Transverse colon (tissue), 4 donors: ENCODE results near the gene WBP11. TPM values are rescaled to one million over a fixed set of nuclear protein-coding genes. Genes with fewer than 3 reads are reported as not detected.

Experiments used
- DNase-seq: peaks from one replicate; pipeline ENCODE4 v3.0.0-alpha.2; 2019
- H3K27ac ChIP-seq, 4 donors: fragments of 200-600 bp; sonication (generic); 2 replicates each; pipeline ENCODE4 v1.5.1; 2016 to 2018; ENCODE audit warnings: inconsistent platforms in 4 of 4
- H3K27me3 ChIP-seq: fragments of 200-600 bp; sonication (generic); 2 replicates; pipeline ENCODE4 v1.5.1; 2017; ENCODE audit warnings: inconsistent platforms
- H3K36me3 ChIP-seq, 4 donors: fragments of 200-600 bp; sonication (generic); 2 replicates each; pipeline ENCODE4 v1.5.1; 2017 to 2019; ENCODE audit warnings: inconsistent platforms in 4 of 4
- H3K4me1 ChIP-seq, 4 donors: fragments of 200-600 bp; sonication (generic); 2 replicates each; pipeline ENCODE4 v1.5.1; 2017 to 2020; ENCODE audit warnings: inconsistent platforms in 4 of 4
- H3K4me3 ChIP-seq, 4 donors: fragments of 200-600 bp; sonication (generic); 1 replicate in 1 of 4; 2 replicates in 3 of 4; pipeline versions ENCODE4 v1.5.1 to v1.6.1; 2017 to 2019; ENCODE audit warnings: inconsistent platforms in 4 of 4
- H3K9me3 ChIP-seq, 2 donors: fragments of 200-600 bp; sonication (generic); 2 replicates each; pipeline ENCODE4 v1.5.1; 2017 to 2019; ENCODE audit warnings: inconsistent platforms in 2 of 2
- CTCF ChIP-seq, 5 experiments: fragments of 200-600 bp in 3 of 5; fragments of 450-650 bp in 2 of 5; sonication (generic) in 3 of 5; IDR thresholded peaks; 1 replicate in 2 of 5; 2 replicates in 3 of 5; pipeline ENCODE4 v1.5.1; 2016 to 2017; ENCODE audit warnings: antibody characterized with exemption in 5 of 5, inconsistent platforms in 3 of 5, mild to moderate bottlenecking in 2 of 5, moderate library complexity in 1 of 5
- EP300 ChIP-seq: sonication (generic); formaldehyde crosslinking; IDR thresholded peaks from one replicate; pipeline ENCODE4 v1.6.1; 2017; ENCODE audit warnings: antibody characterized with exemption, low read depth
- POLR2A ChIP-seq: fragments of 450-650 bp; IDR thresholded peaks from one replicate; pipeline ENCODE4 v1.6.1; 2016; ENCODE audit warnings: antibody characterized with exemption, mild to moderate bottlenecking, moderate library complexity
- POLR2AphosphoS5 ChIP-seq, 3 donors: sonication (generic); formaldehyde crosslinking; IDR thresholded peaks; one replicate each; pipeline ENCODE4 v1.6.1; 2016; ENCODE audit warnings: antibody characterized with exemption in 3 of 3
- WGBS, 2 donors: methylation state at CpG; one replicate each; pipeline ENCODE4 v1.1.5; 2018; ENCODE audit warnings: low coverage in 1 of 2; 5-methylcytosine and 5-hydroxymethylcytosine counted together
- in situ Hi-C, 4 donors: fragments of 200-750 bp; cut with MboI; loops; one replicate each; pipeline versions ENCODE4 v1.15.0 to v1.15.1; 2017; ENCODE audit warnings: low sequenced_read_pairs in 3 of 4, low pct_ligation_motif_present in 1 of 4, low pct_unique_long_range_greater_than_20kb in 1 of 4
- intact Hi-C: fragments of 100-400 bp; cut with DNase I; formaldehyde crosslinking; loops from one replicate; pipeline ENCODE4 v1.15.1; 2023; ENCODE audit warnings: low total_unique reads
- total RNA-seq, 4 donors: library from RNA; depleted of rRNA; stranded (reverse); fragments of >200 nt; gene quantifications; one replicate each; pipeline ENCODE4 v1.1.0, GENCODE V29; 2016

Gene WBP11
- total RNA-seq, 4 donors from 2014 or later, result 7.4 to 19.4 (median 11.6) TPM

DNA sequence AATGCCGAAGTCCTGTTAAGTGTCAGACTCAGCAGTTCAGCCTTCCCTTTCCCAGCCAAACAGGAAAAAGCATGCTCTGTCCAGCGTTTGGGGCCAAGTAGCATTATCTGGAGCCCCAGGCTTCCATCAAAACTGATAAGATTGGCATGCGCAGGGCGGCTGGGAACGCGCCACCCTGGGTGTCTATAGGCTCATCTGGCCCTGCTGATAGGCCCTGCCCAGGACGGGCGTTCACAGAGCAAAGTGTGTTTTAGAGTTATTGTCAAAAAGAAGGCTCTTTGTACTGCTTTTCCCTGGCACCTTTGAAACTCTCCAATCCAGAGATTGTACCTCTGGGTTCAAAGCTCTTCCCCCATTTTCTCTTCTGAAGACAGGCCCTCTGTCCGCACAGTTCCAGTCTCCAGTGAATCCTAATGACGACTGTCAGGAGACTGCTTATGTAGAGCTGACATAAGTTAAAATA, 40.2 kb upstream of the WBP11 start, which contains the start of gene ART4:
Gene ART4, minus strand, starts transcription at position 102 of the 463 bp plus-strand sequence. CDS start 413 bp downstream, outside the sequence.
- in situ Hi-C loops, result loop anchor here in 3 of 4 donors (5.0 to 25.0 kb wide), 4 partner anchors 154 to 669 kb away; partner anchors contain the start of gene RERG (in 2 of the 3)
- intact Hi-C loops, result loop anchor here (5.0 to 10.0 kb wide), 2 partner anchors 301 to 379 kb away; partner anchors contain the start of gene RERG
- TF ChIP-seq CTCF (IDR thresholded peaks at IDR 0.05), result no peak
- TF ChIP-seq EP300, result no peak
- TF ChIP-seq POLR2AphosphoS5 (IDR thresholded peaks at IDR 0.05), result no peak
- TF ChIP-seq POLR2A, result no peak
- H3K4me3 ChIP-seq, result no peak within 1 kb of the TSS
- H3K9me3 ChIP-seq, result no peaks in the 10 kb centered on the region
- no peaks in the 10 kb centered on the region for H3K36me3 ChIP-seq
- H3K27ac ChIP-seq, result peak within 1 kb of the TSS; percentile 26 to 51 (median 44)
- peaks cover 10 to 58% (median 28%) of the 10 kb centered on the region in 4 donors for H3K4me1 ChIP-seq
- DNase-seq, result no peak
- H3K27me3 ChIP-seq, result no peaks in the 10 kb centered on the region
- 81 to 86% methylated on average over 3 to 10 of the region's 10 CpGs for WGBS, 2 donors

GRCh38 chr12:14842315-14842714, 39.0 kb upstream of the WBP11 start:
- Histone ChIP-seq H3K4me1 (peaks cover 10 to 58% (median 27%) of the 10 kb centered on the region in 4 donors), H3K4me3 (no peak overlapping the region), H3K9me3 (no peaks in the 10 kb centered on the region), H3K27ac (peak overlapping the region; percentile 26 to 51 (median 44)), H3K27me3 (no peaks in the 10 kb centered on the region), H3K36me3 (no peaks in the 10 kb centered on the region)
- DNase-seq, result no peak
- in situ Hi-C loops, result loop anchor here in 3 of 4 donors (5.0 to 25.0 kb wide), 4 partner anchors 155 to 670 kb away; partner anchors contain the start of gene RERG (in 2 of the 3)
- intact Hi-C loops, result loop anchor here (5.0 to 10.0 kb wide), 2 partner anchors 302 to 380 kb away; partner anchors contain the start of gene RERG
- TF ChIP-seq POLR2AphosphoS5 (IDR thresholded peaks at IDR 0.05), result no peak
- TF ChIP-seq POLR2A, result no peak
- no peak for TF ChIP-seq EP300
- no peak for TF ChIP-seq CTCF (IDR thresholded peaks at IDR 0.05)
- 51 to 68% methylated on average over 3 of the region's 3 CpGs for WGBS, 2 donors

- H3K27me3 ChIP-seq, result no peaks in the 10 kb centered on the region
- peaks cover 10 to 53% (median 24%) of the 10 kb centered on the region in 4 donors for H3K4me1 ChIP-seq
- DNase-seq, result peak; percentile 23
- TF ChIP-seq POLR2AphosphoS5 (IDR thresholded peaks at IDR 0.05) (peak in 2 of 3 donors; percentile 54 to 70), POLR2A (no peak), EP300 (no peak), CTCF (IDR thresholded peaks at IDR 0.05) (no peak)
- in situ Hi-C loops (loop anchor here in 3 of 4 donors (5.0 to 25.0 kb wide), 4 partner anchors 156 to 671 kb away; partner anchors contain the start of gene RERG (in 2 of the 3)), intact Hi-C loops (loop anchor here (5.0 to 10.0 kb wide), 2 partner anchors 303 to 381 kb away; partner anchors contain the start of gene RERG)
- no peak overlapping the region for H3K4me3 ChIP-seq
- no peaks in the 10 kb centered on the region for H3K9me3 ChIP-seq
- H3K27ac ChIP-seq, result peak overlapping the region; percentile 38 to 51 (median 44)
- H3K36me3 ChIP-seq, result no peaks in the 10 kb centered on the region
- 76% methylated on average over 3 of the region's 3 CpGs; no CpG with 5 or more reads in 1 of the 2 donors for WGBS, 2 donors
Measured at GRCh38 chr12:14841761-14842160, 38.5 kb upstream of the WBP11 start.

GRCh38 chr12:14840616-14841015, 37.3 kb upstream of the WBP11 start:
- no peak for DNase-seq
- peak overlapping the region in 2 of 4 donors; percentile 0 to 51 for H3K27ac ChIP-seq
- TF ChIP-seq POLR2A (no peak), POLR2AphosphoS5 (IDR thresholded peaks at IDR 0.05) (no peak), CTCF (IDR thresholded peaks at IDR 0.05) (no peak), EP300 (no peak)
- no peaks in the 10 kb centered on the region for H3K27me3 ChIP-seq
- H3K36me3 ChIP-seq, result no peaks in the 10 kb centered on the region
- 62 to 67% methylated on average over 1 to 4 of the region's 4 CpGs for WGBS, 2 donors
- intact Hi-C loops, result loop anchor here (5.0 to 10.0 kb wide), 2 partner anchors 304 to 382 kb away; partner anchors contain the start of gene RERG
- no peaks in the 10 kb centered on the region for H3K9me3 ChIP-seq
- no peak overlapping the region for H3K4me3 ChIP-seq
- in situ Hi-C loops, result loop anchor here in 3 of 4 donors (5.0 to 25.0 kb wide), 4 partner anchors 157 to 672 kb away; partner anchors contain the start of gene RERG (in 2 of the 3)
- H3K4me1 ChIP-seq, result peaks cover 10 to 42% (median 19%) of the 10 kb centered on the region in 4 donors
